ENCODE results near the gene USP2.

The USP2 gene

GRCh38 chr11:119402470-119402869 lies 21.0 kb upstream of the USP2 start:
- Histone ChIP-seq H3K9me2 (replicated peaks; ENCODE audit: insufficient read depth, low read length) (no peaks in the 10 kb centered on the region), H3K4me1 (ENCODE audit: low read length) (no peaks in the 10 kb centered on the region), H3K36me3 (replicated peaks; ENCODE audit: insufficient read depth, low read length) (no peaks in the 10 kb centered on the region), H3K9ac (ENCODE audit: low read length) (no peak overlapping the region), H2AFZ (ENCODE audit: low read length) (no peak overlapping the region), H3K4me3 (ENCODE audit: low read length) (no peak overlapping the region), H3K27ac (ENCODE audit: low read length) (no peak overlapping the region), H3K9me3 (replicated peaks; ENCODE audit: insufficient read depth, low read length) (no peaks in the 10 kb centered on the region), H3F3A (ENCODE audit: insufficient read depth, low read length) (no peaks in the 10 kb centered on the region), H3K4me2 (ENCODE audit: low read depth, low read length) (no peak overlapping the region), H4K20me1 (ENCODE audit: insufficient read depth, low read length) (no peaks in the 10 kb centered on the region), H3K27me3 (replicated peaks; ENCODE audit: insufficient read depth, low read length) (no peaks in the 10 kb centered on the region), H3K79me2 (ENCODE audit: low read length) (no peaks in the 10 kb centered on the region)
- DNase-seq = no peak
- TF ChIP-seq EZH2phosphoT487 (IDR thresholded peaks at IDR 0.05; ENCODE audit: low read length) = no peak

GRCh38 chr11:119400860-119401259 lies 19.4 kb upstream of the USP2 start:
- H3K27ac ChIP-seq (ENCODE audit: low read length) = no peak overlapping the region
- no peaks in the 10 kb centered on the region for H3K27me3 ChIP-seq (replicated peaks; ENCODE audit: insufficient read depth, low read length)
- no peaks in the 10 kb centered on the region for H3F3A ChIP-seq (ENCODE audit: insufficient read depth, low read length)
- no peak overlapping the region for H3K4me2 ChIP-seq (ENCODE audit: low read depth, low read length)
- no peaks in the 10 kb centered on the region for H3K79me2 ChIP-seq (ENCODE audit: low read length)
- DNase-seq = no peak
- no peaks in the 10 kb centered on the region for H4K20me1 ChIP-seq (ENCODE audit: insufficient read depth, low read length)
- no peak overlapping the region for H2AFZ ChIP-seq (ENCODE audit: low read length)
- H3K36me3 ChIP-seq (replicated peaks; ENCODE audit: insufficient read depth, low read length) = no peaks in the 10 kb centered on the region
- no peaks in the 10 kb centered on the region for H3K9me3 ChIP-seq (replicated peaks; ENCODE audit: insufficient read depth, low read length)
- H3K9ac ChIP-seq (ENCODE audit: low read length) = no peak overlapping the region
- H3K4me1 ChIP-seq (ENCODE audit: low read length) = no peaks in the 10 kb centered on the region
- TF ChIP-seq CTCF (IDR thresholded peaks at IDR 0.05; ENCODE audit: low read length) (no peak), EZH2 (optimal IDR thresholded peaks at IDR 0.05; ENCODE audit: low read depth, low read length) (no peak), EZH2phosphoT487 (IDR thresholded peaks at IDR 0.05; ENCODE audit: low read length) (no peak)
- no peak overlapping the region for H3K4me3 ChIP-seq (ENCODE audit: low read length)
- no peaks in the 10 kb centered on the region for H3K9me2 ChIP-seq (replicated peaks; ENCODE audit: insufficient read depth, low read length)

- Histone ChIP-seq H3K9ac (ENCODE audit: low read length) (no peak overlapping the region), H3K9me3 (replicated peaks; ENCODE audit: insufficient read depth, low read length) (no peaks in the 10 kb centered on the region), H2AFZ (ENCODE audit: low read length) (no peak overlapping the region), H3K4me1 (ENCODE audit: low read length) (no peaks in the 10 kb centered on the region), H3K36me3 (replicated peaks; ENCODE audit: insufficient read depth, low read length) (no peaks in the 10 kb centered on the region), H3F3A (ENCODE audit: insufficient read depth, low read length) (no peaks in the 10 kb centered on the region), H3K4me2 (ENCODE audit: low read depth, low read length) (no peak overlapping the region), H3K27me3 (replicated peaks; ENCODE audit: insufficient read depth, low read length) (no peaks in the 10 kb centered on the region), H3K27ac (ENCODE audit: low read length) (no peak overlapping the region), H4K20me1 (ENCODE audit: insufficient read depth, low read length) (no peaks in the 10 kb centered on the region), H3K9me2 (replicated peaks; ENCODE audit: insufficient read depth, low read length) (no peaks in the 10 kb centered on the region), H3K79me2 (ENCODE audit: low read length) (no peaks in the 10 kb centered on the region), H3K4me3 (ENCODE audit: low read length) (no peak overlapping the region)
- no peak for TF ChIP-seq CTCF (IDR thresholded peaks at IDR 0.05; ENCODE audit: low read length)
- TF ChIP-seq EZH2 (optimal IDR thresholded peaks at IDR 0.05; ENCODE audit: low read depth, low read length) = no peak
- TF ChIP-seq EZH2phosphoT487 (IDR thresholded peaks at IDR 0.05; ENCODE audit: low read length) = no peak
- DNase-seq = no peak
Measured at GRCh38 chr11:119397740-119398139, 16.2 kb upstream of the USP2 start.

GRCh38 chr11:119396835-119397234 lies 15.3 kb upstream of the USP2 start:
- no peak for TF ChIP-seq EZH2phosphoT487 (IDR thresholded peaks at IDR 0.05; ENCODE audit: low read length)
- TF ChIP-seq EZH2 (optimal IDR thresholded peaks at IDR 0.05; ENCODE audit: low read depth, low read length) = no peak
- TF ChIP-seq CTCF (IDR thresholded peaks at IDR 0.05; ENCODE audit: low read length) = no peak
- Histone ChIP-seq H3K36me3 (replicated peaks; ENCODE audit: insufficient read depth, low read length) (no peaks in the 10 kb centered on the region), H3K9me2 (replicated peaks; ENCODE audit: insufficient read depth, low read length) (no peaks in the 10 kb centered on the region)

More at GRCh38 chr11:119396835-119397234, 15.3 kb upstream of the USP2 start:
- Histone ChIP-seq H3K9me3 (replicated peaks; ENCODE audit: insufficient read depth, low read length) (no peaks in the 10 kb centered on the region), H3K4me1 (ENCODE audit: low read length) (no peaks in the 10 kb centered on the region), H2AFZ (ENCODE audit: low read length) (no peak overlapping the region), H3K79me2 (ENCODE audit: low read length) (no peaks in the 10 kb centered on the region), H3K4me2 (ENCODE audit: low read depth, low read length) (no peak overlapping the region), H3K4me3 (ENCODE audit: low read length) (no peak overlapping the region), H3K27me3 (replicated peaks; ENCODE audit: insufficient read depth, low read length) (no peaks in the 10 kb centered on the region), H4K20me1 (ENCODE audit: insufficient read depth, low read length) (no peaks in the 10 kb centered on the region), H3K27ac (ENCODE audit: low read length) (no peak overlapping the region), H3K9ac (ENCODE audit: low read length) (no peak overlapping the region), H3F3A (ENCODE audit: insufficient read depth, low read length) (no peaks in the 10 kb centered on the region)
- DNase-seq = no peak
